ENCODE measurements around the gene CACNA2D3. TPM values are rescaled to one million over a fixed set of nuclear protein-coding genes. Genes with fewer than 3 reads are reported as not detected.

CACNA2D3 gene
- total RNA-seq, 4 donors from 2014 or later: 0.94 to 3.6 (median 2.1) TPM

DNA sequence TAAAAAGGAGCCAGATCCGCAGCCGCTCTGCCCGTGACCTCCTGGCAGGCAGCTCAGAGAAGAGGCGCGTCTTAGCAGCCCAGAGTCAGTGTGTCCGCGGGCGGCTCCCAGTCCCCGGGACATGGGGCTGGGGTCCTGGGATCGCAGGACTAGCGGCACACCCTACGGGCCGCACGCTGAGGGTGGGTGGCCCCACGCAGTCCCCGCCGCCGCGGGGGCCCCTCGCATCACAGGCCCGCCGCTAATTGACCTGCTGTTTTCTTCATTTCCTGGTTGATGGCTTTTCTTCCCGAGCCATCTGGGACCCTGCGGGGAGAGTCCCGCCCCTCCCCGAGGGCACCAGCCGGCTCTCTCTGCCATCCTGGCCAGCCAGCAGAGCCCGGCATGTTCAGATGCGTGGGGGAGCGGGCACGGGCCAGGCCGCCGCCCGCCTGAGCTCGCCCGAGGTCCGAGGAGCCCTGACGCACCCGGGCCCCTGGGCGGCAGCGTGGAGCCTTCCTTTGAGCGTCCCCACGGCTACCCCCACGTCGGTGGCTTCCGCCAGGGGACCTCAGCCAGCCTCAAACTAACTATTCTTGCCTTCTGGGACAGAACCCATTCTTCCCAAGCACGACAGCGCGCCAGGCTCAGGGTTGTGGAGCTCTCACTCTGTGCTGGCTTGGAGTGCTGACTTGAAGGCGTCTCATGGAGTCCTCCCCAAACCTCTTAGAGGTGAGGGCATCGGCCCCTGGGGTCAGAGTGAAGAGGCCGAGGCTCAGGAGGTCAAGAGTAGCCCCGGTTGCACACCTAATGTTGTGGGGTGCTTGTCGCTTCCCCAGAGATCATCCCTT lies 34.6 kb upstream of the CACNA2D3 start:
- TF ChIP-seq CTCF (IDR thresholded peaks at IDR 0.05; ENCODE audit: low read depth): no peak

DNA sequence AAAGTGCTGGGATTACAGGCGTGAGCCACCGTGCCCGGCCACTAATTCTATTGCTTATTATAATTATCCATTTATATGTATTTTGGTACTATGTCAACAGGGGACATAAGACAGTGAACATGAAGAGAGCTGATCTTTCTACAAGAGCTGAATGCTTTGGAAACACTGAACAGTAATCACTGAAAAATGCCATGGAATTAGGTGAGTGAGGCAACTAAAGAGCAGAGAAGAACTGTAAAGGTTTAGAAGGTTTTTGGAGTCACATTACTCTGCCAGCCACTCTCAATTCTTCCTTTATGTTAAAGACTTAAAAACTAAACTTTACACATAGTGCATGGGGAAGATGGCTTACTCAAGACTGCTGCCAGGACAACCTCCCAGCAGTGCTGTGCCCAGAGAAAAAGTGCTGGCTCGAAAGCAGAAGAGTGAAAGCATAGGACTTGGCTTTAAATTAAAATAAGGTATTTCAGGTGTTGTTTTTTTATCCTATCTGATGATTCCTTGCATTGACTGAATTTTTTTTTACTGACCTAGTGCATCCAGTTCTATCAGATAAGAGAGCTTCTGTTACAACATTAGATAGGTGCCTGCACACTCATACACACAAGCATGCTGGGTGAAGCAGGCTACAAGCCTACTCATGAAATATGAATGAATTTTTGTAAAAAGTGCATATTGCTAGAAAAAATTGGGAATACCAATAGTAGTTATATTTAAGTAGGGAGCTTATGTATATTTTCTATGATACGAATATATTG lies 28.7 kb upstream of the CACNA2D3 start:
- no peak for TF ChIP-seq CTCF (IDR thresholded peaks at IDR 0.05; ENCODE audit: low read depth)

GRCh38 chr3:54094926-54095325 lies 27.4 kb upstream of the CACNA2D3 start:
- TF ChIP-seq CTCF (IDR thresholded peaks at IDR 0.05; ENCODE audit: low read depth): no peak

DNA sequence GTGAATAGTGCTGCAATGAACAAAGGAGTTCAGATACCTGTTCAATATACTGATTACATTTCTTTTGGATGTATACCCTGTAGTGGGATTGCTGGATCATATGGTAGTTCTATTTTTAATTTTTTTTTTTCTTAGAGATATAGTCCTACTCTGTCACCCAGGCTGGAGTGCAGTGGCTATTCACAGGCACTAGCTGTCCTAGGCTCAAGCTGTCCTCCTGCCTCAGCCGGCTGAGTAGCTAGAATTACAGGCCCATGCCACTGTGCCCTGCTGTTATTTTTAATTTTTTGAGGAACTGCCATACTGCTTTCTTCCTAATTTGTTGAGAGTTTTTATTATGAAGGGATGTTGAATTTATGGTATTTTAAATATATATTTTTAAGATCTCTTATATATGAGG lies 23.0 kb upstream of the CACNA2D3 start:
- TF ChIP-seq CTCF (IDR thresholded peaks at IDR 0.05; ENCODE audit: low read depth): no peak

GRCh38 chr3:54104084-54104483 lies 18.3 kb upstream of the CACNA2D3 start:
- TF ChIP-seq CTCF (IDR thresholded peaks at IDR 0.05; ENCODE audit: low read depth): no peak

- no peak for TF ChIP-seq CTCF (IDR thresholded peaks at IDR 0.05; ENCODE audit: low read depth)
Measured at GRCh38 chr3:54120657-54121413, 1.5 kb upstream of the CACNA2D3 start.
